K562 (cell line): ENCODE data around the gene XCL2. TPM values are rescaled to one million over a fixed set of nuclear protein-coding genes. Genes with fewer than 3 reads are reported as not detected.

ENCODE experiments used
- ATAC-seq: fragments of 200-7000 bp; cut with Tn5 transposase; 3 replicates; pipeline ENCODE4 v1.9.1; 2020; ENCODE audit warnings: moderate library complexity
- BruUV-seq: library from RNA; stranded (reverse); fragments of 400-500 nt; replicated peaks from 2 replicates; lab custom pipeline; 2021; lab: Mats Ljungman, UMichigan
- CTCF ChIA-PET: fragments of 300-600 bp; formaldehyde crosslinking; extraction: SDS; loops from one replicate; lab custom pipeline; 2021; ENCODE audit warnings: low intra/inter-chr PET ratio; lab: Yijun Ruan, JAX
- POLR2A ChIA-PET: fragments of 300-600, 350-650 bp; sonication (Branson Sonifier 250); formaldehyde crosslinking; extraction: SDS; loops from one replicate; lab custom pipeline; 2021; ENCODE audit warnings: antibody characterized with exemption, inconsistent platforms; lab: Yijun Ruan, JAX
- DNase-seq, 4 experiments: peaks; one replicate each; pipeline versions ENCODE4 v3.0.0 to v3.0.0-alpha.2; 2011 to 2018; ENCODE audit warnings: low spot score in 3 of 4, mixed read lengths in 3 of 4; ENCODE audit errors: extremely low read depth in 1 of 4
- FAIRE-seq: peaks from 2 replicates; lab custom pipeline; 2011; peaks lifted over from hg19 to GRCh38; lab: Jason Lieb, UNC
- H2AFZ ChIP-seq: 2 replicates; pipeline ENCODE4 v1.6.0; 2011; ENCODE audit warnings: low read depth, low read length, control low read depth, inconsistent platforms
- H3K27ac ChIP-seq: fragments of 200-600 bp; 3 replicates; pipeline ENCODE4 v1.8.0; 2011; ENCODE audit warnings: low read depth, mild to moderate bottlenecking, control low read depth, inconsistent platforms, low read length, moderate library complexity, mixed read lengths; ENCODE audit errors: extremely low read depth
- H3K27me3 ChIP-seq, 2 experiments: fragments of 300-600 bp in 1 of 2; 2 replicates in 1 of 2; 3 replicates in 1 of 2; pipeline versions ENCODE4 v1.6.0 to v1.8.0; 2011; ENCODE audit warnings: inconsistent platforms in 2 of 2, low read length in 2 of 2, mild to moderate bottlenecking in 1 of 2, mixed read lengths in 1 of 2, moderate library complexity in 1 of 2; ENCODE audit not compliant: control insufficient read depth in 2 of 2, insufficient read depth in 2 of 2
- H3K36me3 ChIP-seq: fragments of 300-600 bp; 3 replicates; pipeline ENCODE4 v1.8.0; 2011; ENCODE audit warnings: mild to moderate bottlenecking, low read length, inconsistent platforms; ENCODE audit not compliant: control insufficient read depth, insufficient read depth
- H3K4me1 ChIP-seq, 2 experiments: fragments of 200-600 bp in 1 of 2; replicated peaks in 1 of 2; 2 replicates in 1 of 2; 3 replicates in 1 of 2; pipeline versions ENCODE4 v1.5.1 to v1.8.0; 2011; ENCODE audit warnings: inconsistent platforms in 2 of 2, low read length in 2 of 2, mild to moderate bottlenecking in 1 of 2, mixed read lengths in 1 of 2, moderate library complexity in 1 of 2; ENCODE audit not compliant: control insufficient read depth in 2 of 2, insufficient read depth in 2 of 2
- H3K4me2 ChIP-seq: 2 replicates; pipeline ENCODE4 v1.6.1; 2011; ENCODE audit warnings: low read length, control low read depth, inconsistent platforms, mixed read lengths; ENCODE audit not compliant: insufficient read depth
- H3K4me3 ChIP-seq: fragments of 200-600 bp; sonication (generic), shearing (Covaris generic); 2 replicates; pipeline ENCODE4 v1.5.1; 2016; ENCODE audit warnings: control low read depth, inconsistent platforms
- H3K79me2 ChIP-seq: fragments of 200-600 bp; 3 replicates; pipeline ENCODE4 v1.8.0; 2011; ENCODE audit warnings: low read length, inconsistent platforms; ENCODE audit not compliant: control insufficient read depth, insufficient read depth
- H3K9ac ChIP-seq, 2 experiments: 2 replicates each; pipeline versions ENCODE4 v1.6.0 to v1.6.1; 2011; ENCODE audit warnings: low read depth in 2 of 2, low read length in 2 of 2, control low read depth in 1 of 2, inconsistent platforms in 1 of 2, mild to moderate bottlenecking in 1 of 2, mixed read lengths in 1 of 2; ENCODE audit not compliant: insufficient read depth in 1 of 2
- H3K9me1 ChIP-seq: one replicate; pipeline ENCODE4 v1.6.0; 2011; ENCODE audit warnings: inconsistent platforms, mild to moderate bottlenecking, low read length, moderate library complexity; ENCODE audit not compliant: control insufficient read depth, insufficient read depth
- H3K9me3 ChIP-seq: replicated peaks from 2 replicates; pipeline ENCODE4 v1.5.1; 2011; ENCODE audit warnings: low read depth, low read length, inconsistent platforms; ENCODE audit not compliant: control insufficient read depth, insufficient read depth
- H4K20me1 ChIP-seq: replicated peaks from 2 replicates; pipeline ENCODE4 v1.6.1; 2011; ENCODE audit warnings: low read length, inconsistent platforms, mixed read lengths; ENCODE audit not compliant: control insufficient read depth, insufficient read depth
- ARNT ChIP-seq, 2 experiments: fragments of 450-650 bp; IDR thresholded peaks; 2 replicates each; pipeline ENCODE4 v1.6.1; 2016; ENCODE audit warnings: mild to moderate bottlenecking in 1 of 2
- BHLHE40 ChIP-seq: IDR thresholded peaks from 2 replicates; pipeline ENCODE4 v1.6.1; 2011; ENCODE audit warnings: low read length, improper control_type of control experiment
- DACH1 ChIP-seq: fragments of 450-650 bp; IDR thresholded peaks from 2 replicates; pipeline ENCODE4 v1.6.1; 2018; ENCODE audit not compliant: partially characterized antibody
- EP300 ChIP-seq: IDR thresholded peaks from 2 replicates; pipeline ENCODE4 v1.6.1; 2012; ENCODE audit warnings: low read length, improper control_type of control experiment
- FOXK1 ChIP-seq: sonication (generic); formaldehyde crosslinking; IDR thresholded peaks from 2 replicates; pipeline ENCODE4 v1.8.0; 2022; ENCODE audit warnings: missing genetic modification reagents, mild to moderate bottlenecking, borderline replicate concordance
- MCM3 ChIP-seq: fragments of 450-650 bp; IDR thresholded peaks from 2 replicates; pipeline ENCODE4 v1.6.1; 2016
- MYC ChIP-seq, 2 experiments: fragments of 250-450 bp in 1 of 2; sonication (Bioruptor Pico) in 1 of 2; IDR thresholded peaks; 2 replicates each; pipeline versions ENCODE4 v1.5.1 to v1.6.1; 2012 to 2021; ENCODE audit warnings: low read depth in 2 of 2, borderline replicate concordance in 1 of 2, improper control_type of control experiment in 1 of 2, low read length in 1 of 2, mild to moderate bottlenecking in 1 of 2, moderate library complexity in 1 of 2
- PCBP1 ChIP-seq: fragments of 200-400 bp; formaldehyde crosslinking; IDR thresholded peaks from 2 replicates; pipeline ENCODE4 v1.6.1; 2018; ENCODE audit warnings: mild to moderate bottlenecking, low read depth, low read length; ENCODE audit not compliant: poor library complexity, severe bottlenecking
- SMARCC2 ChIP-seq: fragments of 450-650 bp; IDR thresholded peaks from 2 replicates; pipeline ENCODE4 v1.6.1; 2017; ENCODE audit warnings: antibody characterized with exemption, moderate library complexity, mild to moderate bottlenecking, low read depth
- SP1 ChIP-seq: sonication (generic); formaldehyde crosslinking; IDR thresholded peaks from 2 replicates; pipeline ENCODE4 v1.8.1; 2022; ENCODE audit warnings: mild to moderate bottlenecking, missing genetic modification reagents
- SREBF1 ChIP-seq: fragments of 150-350 bp; IDR thresholded peaks from 2 replicates; pipeline ENCODE4 v1.6.1; 2014; ENCODE audit warnings: antibody characterized with exemption, low read depth, low read length, borderline replicate concordance
- WHSC1 ChIP-seq: IDR thresholded peaks from one replicate; pipeline ENCODE4 v1.6.1; 2012; ENCODE audit warnings: low read length, control low read depth, inconsistent platforms
- ZC3H11A ChIP-seq: IDR thresholded peaks from 2 replicates; pipeline ENCODE4 v1.6.1; 2012; ENCODE audit warnings: low read depth, low read length, improper control_type of control experiment
- ZNF263 ChIP-seq: sonication (generic); formaldehyde crosslinking; IDR thresholded peaks from 2 replicates; pipeline ENCODE4 v1.8.0; 2022; ENCODE audit warnings: mild to moderate bottlenecking, missing genetic modification reagents, borderline replicate concordance
- ZNF644 ChIP-seq: fragments of 200-800 bp; sonication (Bioruptor generic); IDR thresholded peaks from 2 replicates; pipeline ENCODE4 v1.6.1; 2016; ENCODE audit warnings: low read depth, missing genetic modification characterization, missing compliant biosample characterization
- WGBS: fragments of 100-300 bp; shearing (Covaris generic); methylation state at CpG from one replicate; pipeline ENCODE4 v1.1.6; 2016; ENCODE audit warnings: low coverage, mixed read lengths; ENCODE audit not compliant: insufficient coverage; ENCODE audit errors: missing lambda C conversion rate; 5-methylcytosine and 5-hydroxymethylcytosine counted together
- in situ Hi-C: fragments of 300-500 bp; cut with MboI; formaldehyde crosslinking; loops from 4 replicates; pipeline ENCODE4 v1.15.0; 2018; ENCODE audit warnings: inconsistent platforms, mixed read lengths
- intact Hi-C: fragments of 100-400 bp; cut with micrococcal nuclease; formaldehyde crosslinking; loops from 2 replicates; pipeline ENCODE4 v1.14.2; 2022
- polyA plus RNA-seq, 8 experiments: library from polyadenylated mRNA; depleted of rRNA in 4 of 8; stranded (reverse) in 5 of 8; unstranded in 3 of 8; fragments of >200 nt; fragmentation: Nextera tagmentation in 2 of 8; fragmentation: Illumina TruSeq in 1 of 8; extraction: Ambion mirVana in 2 of 8; extraction: Trizol in 1 of 8; gene quantifications; 2 replicates each; pipeline versions ENCODE4 v1.2.1 to v1.2.3, GENCODE V29; 2011 to 2014; ENCODE audit warnings: inconsistent platforms in 1 of 8, missing spikeins in 1 of 8
- total RNA-seq, 7 experiments: library from RNA; depleted of rRNA in 6 of 7; stranded (reverse); fragments of >200 nt in 6 of 7; fragmentation: Illumina TruSeq in 2 of 7; extraction: Trizol in 2 of 7; gene quantifications; 2 replicates each; pipeline versions ENCODE4 v1.2.1 to v1.2.3, GENCODE V29; 2011 to 2021; ENCODE audit warnings: low replicate concordance in 1 of 7
- TF ChIP-seq, protein P1 (sequence below): fragments of 250-450 bp; sonication (Bioruptor Pico); IDR thresholded peaks from 2 replicates; pipeline ENCODE4 v1.8.0; 2022; ENCODE audit warnings: moderate library complexity, mild to moderate bottlenecking, inconsistent platforms
- TF ChIP-seq, protein P2 (sequence below): fragments of 450-650 bp; formaldehyde crosslinking; conservative IDR thresholded peaks from 2 replicates; pipeline ENCODE4 v1.4.0; 2022; ENCODE audit warnings: mild to moderate bottlenecking, missing genetic modification characterization

XCL2 gene
- total and polyA plus RNA-seq, 9 of the 15 experiments (the other 6 are each of a cell fraction or from before 2014, with no cell fraction given): not detected

DNA sequence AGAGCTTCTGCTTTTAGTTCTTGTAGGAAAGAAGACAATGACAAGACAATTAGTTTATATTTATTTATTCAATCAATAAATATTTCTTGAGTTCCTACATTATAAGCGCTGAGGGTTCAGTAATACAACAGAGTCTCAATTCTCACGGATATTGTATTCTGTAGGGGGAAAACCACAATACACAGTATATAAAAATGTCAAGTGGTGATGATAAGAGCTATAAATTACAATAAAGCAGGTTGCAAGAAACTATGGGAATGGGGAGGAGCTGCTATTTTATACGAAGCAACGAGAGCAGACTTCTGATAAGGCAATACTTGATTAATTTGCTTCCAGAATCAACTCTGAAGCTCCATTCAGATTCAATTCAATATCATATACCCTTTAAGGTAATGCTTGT lies 22.0 kb upstream of the XCL2 start:
- no peaks in the 10 kb centered on the region for H3K36me3 ChIP-seq
- no peak overlapping the region for H3K4me2 ChIP-seq
- ChIA-PET POLR2A (interaction anchor here (1.6 kb wide), 1 partner anchor 11 kb away, joined by 5 read pairs; no protein-coding TSS in a partner anchor), CTCF (no interaction called here)
- H2AFZ ChIP-seq: no peak overlapping the region
- TF ChIP-seq ZNF644 (no peak), PCBP1 (no peak), MYC (IDR thresholded peaks at IDR 0.05; ENCODE audit: low read depth, low read length) (no peak), MYC (CRISPR knock-in tag; IDR thresholded peaks at IDR 0.05; ENCODE audit: borderline replicate concordance, low read depth) (no peak), FOXK1 (no peak), MCM3 (no peak), ARNT (IDR thresholded peaks at IDR 0.05) (no peak), DACH1 (no peak), SMARCC2 (no peak), WHSC1 (no peak), SP1 (CRISPR knock-in tag) (no peak), ZC3H11A (no peak), ZNF263 (no peak), EP300 (no peak), SREBF1 (no peak), BHLHE40 (no peak)
- TF ChIP-seq, protein P1, sequence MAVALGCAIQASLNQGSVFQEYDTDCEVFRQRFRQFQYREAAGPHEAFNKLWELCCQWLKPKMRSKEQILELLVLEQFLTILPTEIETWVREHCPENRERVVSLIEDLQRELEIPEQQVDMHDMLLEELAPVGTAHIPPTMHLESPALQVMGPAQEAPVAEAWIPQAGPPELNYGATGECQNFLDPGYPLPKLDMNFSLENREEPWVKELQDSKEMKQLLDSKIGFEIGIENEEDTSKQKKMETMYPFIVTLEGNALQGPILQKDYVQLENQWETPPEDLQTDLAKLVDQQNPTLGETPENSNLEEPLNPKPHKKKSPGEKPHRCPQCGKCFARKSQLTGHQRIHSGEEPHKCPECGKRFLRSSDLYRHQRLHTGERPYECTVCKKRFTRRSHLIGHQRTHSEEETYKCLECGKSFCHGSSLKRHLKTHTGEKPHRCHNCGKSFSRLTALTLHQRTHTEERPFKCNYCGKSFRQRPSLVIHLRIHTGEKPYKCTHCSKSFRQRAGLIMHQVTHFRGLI (CRISPR knock-in tag): no peak
- TF ChIP-seq, protein P2, sequence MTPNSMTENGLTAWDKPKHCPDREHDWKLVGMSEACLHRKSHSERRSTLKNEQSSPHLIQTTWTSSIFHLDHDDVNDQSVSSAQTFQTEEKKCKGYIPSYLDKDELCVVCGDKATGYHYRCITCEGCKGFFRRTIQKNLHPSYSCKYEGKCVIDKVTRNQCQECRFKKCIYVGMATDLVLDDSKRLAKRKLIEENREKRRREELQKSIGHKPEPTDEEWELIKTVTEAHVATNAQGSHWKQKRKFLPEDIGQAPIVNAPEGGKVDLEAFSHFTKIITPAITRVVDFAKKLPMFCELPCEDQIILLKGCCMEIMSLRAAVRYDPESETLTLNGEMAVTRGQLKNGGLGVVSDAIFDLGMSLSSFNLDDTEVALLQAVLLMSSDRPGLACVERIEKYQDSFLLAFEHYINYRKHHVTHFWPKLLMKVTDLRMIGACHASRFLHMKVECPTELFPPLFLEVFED (CRISPR knock-in tag): no peak
- peaks cover 0 to 3% of the 10 kb centered on the region in 2 experiments; a peak in 1 of 5 replicates for H3K27me3 ChIP-seq
- no peak overlapping the region for H3K27ac ChIP-seq
- DNase-seq (no peak), FAIRE-seq (no peak), ATAC-seq (no peak)
- intact Hi-C loops: no loop called here
- no peaks in the 10 kb centered on the region for H3K4me1 ChIP-seq
- WGBS: 0% methylated on average over 4 of the region's 4 CpGs
- H3K9me1 ChIP-seq: no peaks in the 10 kb centered on the region
- no TSS peak for BruUV-seq
- H3K79me2 ChIP-seq: no peaks in the 10 kb centered on the region
- in situ Hi-C loops: no loop called here
- no peaks in the 10 kb centered on the region for H4K20me1 ChIP-seq
- no peak overlapping the region for H3K9ac ChIP-seq
- H3K9me3 ChIP-seq: no peaks in the 10 kb centered on the region
- H3K4me3 ChIP-seq: no peak overlapping the region
